ENCODE results near the gene ZNF652. TPM values are rescaled to one million over a fixed set of nuclear protein-coding genes. Genes with fewer than 3 reads are reported as not detected.

Gene ZNF652
- polyA plus RNA-seq, 4 donors: 8.6 to 27.3 (median 17.6) TPM

DNA sequence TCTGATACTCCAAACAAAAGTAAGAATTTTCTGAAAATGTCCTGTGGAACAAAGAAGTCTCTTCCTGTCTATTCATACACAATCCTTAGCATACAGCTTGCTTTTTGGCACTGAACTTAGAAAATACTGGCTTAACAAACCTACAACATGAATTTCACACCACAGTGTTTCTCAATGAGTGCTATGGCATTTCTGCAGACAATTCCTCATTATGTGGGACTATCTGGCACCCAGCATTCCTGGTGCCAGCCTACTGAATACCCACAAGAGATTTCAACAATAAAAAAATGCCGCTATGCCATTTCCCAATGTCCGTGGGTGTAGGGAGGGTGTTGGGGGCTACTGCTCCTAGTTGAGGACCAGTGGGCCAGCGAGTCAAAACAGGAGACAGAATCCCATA, 62.1 kb downstream of the ZNF652 start:
- WGBS, 3 donors: 93 to 98% (median 96%) methylated on average over 3 of the region's 3 CpGs
- no peak for FAIRE-seq
- no peak overlapping the region for H3K4me3 ChIP-seq (ENCODE audit: low read depth in 1 of 3, low read length in 3 of 3)
- DNase-seq: no peak
- no peaks in the 10 kb centered on the region for H3K27me3 ChIP-seq (ENCODE audit: control insufficient read depth in 3 of 3, insufficient read depth in 3 of 3, low read length in 3 of 3)
- no peaks in the 10 kb centered on the region for H3K9me3 ChIP-seq (ENCODE audit: control insufficient read depth in 2 of 2, insufficient read depth in 1 of 2, low read depth in 1 of 2, low read length in 1 of 2)
- peaks cover 2 to 27% (median 3%) of the 10 kb centered on the region in 3 donors for H3K36me3 ChIP-seq (ENCODE audit: control insufficient read depth in 3 of 3, insufficient read depth in 2 of 3, low read depth in 1 of 3, low read length in 3 of 3)
- H3K27ac ChIP-seq (ENCODE audit: low read depth in 1 of 3, low read length in 2 of 3): no peak overlapping the region
- H3K4me1 ChIP-seq (ENCODE audit: control insufficient read depth in 3 of 3, insufficient read depth in 2 of 3, low read depth in 1 of 3, low read length in 2 of 3): peaks cover 0 to 7% (median 0%) of the 10 kb centered on the region in 3 donors

DNA sequence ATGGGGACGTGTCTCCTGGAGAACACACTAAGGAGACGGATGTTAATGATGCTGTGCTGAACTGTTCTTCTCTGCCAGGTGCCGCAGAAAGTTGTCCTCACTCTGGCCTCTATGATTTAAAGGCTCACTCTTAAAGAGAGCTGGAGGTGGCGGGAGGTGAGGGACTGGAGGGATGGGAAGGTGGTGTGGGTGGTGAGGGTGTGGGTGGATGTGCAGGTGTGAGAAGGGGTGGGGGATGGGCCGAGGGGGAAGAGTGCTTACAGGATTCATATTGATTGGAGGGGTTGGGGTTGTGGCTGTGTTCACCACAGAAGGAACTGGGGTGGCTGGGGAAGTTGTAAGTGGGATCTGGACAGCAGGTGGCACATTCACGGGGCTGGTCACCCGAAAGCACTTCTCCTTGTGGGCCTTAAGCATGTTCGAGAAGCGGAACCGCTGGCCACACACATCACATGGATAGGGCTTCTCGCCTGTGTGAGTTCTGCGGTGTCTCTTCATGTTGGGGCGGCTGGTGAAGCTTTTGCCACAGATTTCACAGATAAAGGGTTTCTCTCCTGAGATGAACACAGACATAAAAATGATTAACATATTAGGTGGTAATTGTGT, 63.6 kb downstream of the ZNF652 start:
- H3K4me3 ChIP-seq (ENCODE audit: low read depth in 1 of 3, low read length in 3 of 3): no peak overlapping the region
- DNase-seq (no peak), FAIRE-seq (no peak)
- no peaks in the 10 kb centered on the region for H3K9me3 ChIP-seq (ENCODE audit: control insufficient read depth in 2 of 2, insufficient read depth in 1 of 2, low read depth in 1 of 2, low read length in 1 of 2)
- WGBS, 3 donors: 88 to 89% (median 89%) methylated on average over 13 of the region's 13 CpGs
- H3K36me3 ChIP-seq (ENCODE audit: control insufficient read depth in 3 of 3, insufficient read depth in 2 of 3, low read depth in 1 of 3, low read length in 3 of 3): peaks cover 2 to 27% (median 3%) of the 10 kb centered on the region in 3 donors
- H3K27ac ChIP-seq (ENCODE audit: low read depth in 1 of 3, low read length in 2 of 3): no peak overlapping the region
- peaks cover 0 to 7% (median 0%) of the 10 kb centered on the region in 3 donors for H3K4me1 ChIP-seq (ENCODE audit: control insufficient read depth in 3 of 3, insufficient read depth in 2 of 3, low read depth in 1 of 3, low read length in 2 of 3)
- H3K27me3 ChIP-seq (ENCODE audit: control insufficient read depth in 3 of 3, insufficient read depth in 3 of 3, low read length in 3 of 3): no peaks in the 10 kb centered on the region

DNA sequence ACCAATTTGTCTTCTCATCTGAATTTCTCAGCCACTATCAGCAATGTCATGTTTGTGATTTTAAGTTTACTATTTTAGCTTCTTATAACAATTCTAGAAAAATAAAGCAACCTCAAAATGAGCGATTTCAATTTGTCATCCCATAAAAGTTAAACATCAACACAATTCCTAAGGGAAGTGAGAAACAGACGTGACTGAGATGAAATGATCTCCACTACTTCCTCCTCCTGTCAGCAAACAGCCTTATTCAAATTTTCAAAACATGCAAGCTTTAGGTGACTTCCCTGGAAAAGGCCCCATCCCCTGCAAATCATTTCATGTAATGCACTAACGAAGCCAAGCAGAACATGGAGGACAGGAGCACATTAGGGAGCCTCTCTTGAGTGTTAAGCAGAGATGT, 64.9 kb downstream of the ZNF652 start:
- peak in 1 of 2 donors; percentile 33 for DNase-seq
- no peak overlapping the region for H3K27ac ChIP-seq (ENCODE audit: low read depth in 1 of 3, low read length in 2 of 3)
- no peak for FAIRE-seq

DNA sequence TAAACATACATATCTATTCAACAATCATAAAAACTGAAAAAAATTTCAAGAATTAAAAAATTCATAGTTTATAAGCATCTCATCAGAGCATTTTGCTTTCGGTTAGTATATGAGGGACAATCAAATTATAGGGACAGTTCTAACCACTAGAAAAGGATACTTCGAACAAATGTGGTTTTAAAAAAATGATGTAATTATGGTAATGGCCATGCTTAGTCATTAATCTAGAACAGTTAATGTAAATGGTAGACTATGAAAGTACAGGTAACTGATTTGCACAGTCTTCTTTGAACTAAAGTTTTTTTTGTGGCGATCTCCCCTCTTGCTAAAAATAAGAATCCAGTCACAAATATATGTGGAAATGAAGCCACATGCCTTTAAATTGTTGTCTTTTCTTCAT, 67.9 kb downstream of the ZNF652 start:
- Histone ChIP-seq H3K27ac (ENCODE audit: low read depth in 1 of 3, low read length in 2 of 3) (no peak overlapping the region), H3K4me1 (ENCODE audit: control insufficient read depth in 3 of 3, insufficient read depth in 2 of 3, low read depth in 1 of 3, low read length in 2 of 3) (peaks cover 0 to 7% (median 0%) of the 10 kb centered on the region in 3 donors), H3K4me3 (ENCODE audit: low read depth in 1 of 3, low read length in 3 of 3) (no peak overlapping the region), H3K27me3 (ENCODE audit: control insufficient read depth in 3 of 3, insufficient read depth in 3 of 3, low read length in 3 of 3) (no peaks in the 10 kb centered on the region), H3K9me3 (ENCODE audit: control insufficient read depth in 2 of 2, insufficient read depth in 1 of 2, low read depth in 1 of 2, low read length in 1 of 2) (no peaks in the 10 kb centered on the region), H3K36me3 (ENCODE audit: control insufficient read depth in 3 of 3, insufficient read depth in 2 of 3, low read depth in 1 of 3, low read length in 3 of 3) (peaks cover 2 to 18% (median 8%) of the 10 kb centered on the region in 3 donors)
- FAIRE-seq: no peak
- no peak for DNase-seq
- 69 to 85% (median 83%) methylated on average over 3 of the region's 3 CpGs for WGBS, 3 donors

More for the DNA sequence above, 64.9 kb downstream of the ZNF652 start:
- Histone ChIP-seq H3K36me3 (ENCODE audit: control insufficient read depth in 3 of 3, insufficient read depth in 2 of 3, low read depth in 1 of 3, low read length in 3 of 3) (peaks cover 2 to 18% (median 6%) of the 10 kb centered on the region in 3 donors), H3K27me3 (ENCODE audit: control insufficient read depth in 3 of 3, insufficient read depth in 3 of 3, low read length in 3 of 3) (no peaks in the 10 kb centered on the region), H3K4me3 (ENCODE audit: low read depth in 1 of 3, low read length in 3 of 3) (no peak overlapping the region), H3K9me3 (ENCODE audit: control insufficient read depth in 2 of 2, insufficient read depth in 1 of 2, low read depth in 1 of 2, low read length in 1 of 2) (no peaks in the 10 kb centered on the region), H3K4me1 (ENCODE audit: control insufficient read depth in 3 of 3, insufficient read depth in 2 of 3, low read depth in 1 of 3, low read length in 2 of 3) (peaks cover 0 to 7% (median 0%) of the 10 kb centered on the region in 3 donors)
- WGBS, 3 donors: 44 to 64% (median 53%) methylated on average over 3 of the region's 3 CpGs

DNA sequence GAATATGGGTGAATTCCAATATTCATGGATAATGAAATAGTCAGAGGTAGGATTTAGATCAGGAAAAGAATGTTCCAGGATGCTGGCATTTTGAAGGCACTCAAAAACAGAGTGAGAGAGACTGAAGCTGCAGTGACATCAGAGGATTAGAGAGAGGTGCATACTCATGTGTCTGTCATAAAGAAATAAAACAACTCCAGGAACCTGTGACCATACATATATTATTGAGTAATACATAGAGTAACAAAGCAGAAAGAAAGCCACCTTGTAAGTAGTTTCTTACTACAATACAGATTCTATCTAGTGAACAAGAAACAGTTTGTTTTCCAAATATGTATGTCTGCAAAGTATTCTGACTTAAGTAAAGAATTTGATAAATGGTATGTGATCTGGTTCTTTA, 69.1 kb downstream of the ZNF652 start:
- FAIRE-seq: no peak
- Histone ChIP-seq H3K27me3 (ENCODE audit: control insufficient read depth in 3 of 3, insufficient read depth in 3 of 3, low read length in 3 of 3) (no peaks in the 10 kb centered on the region), H3K27ac (ENCODE audit: low read depth in 1 of 3, low read length in 2 of 3) (no peak overlapping the region), H3K9me3 (ENCODE audit: control insufficient read depth in 2 of 2, insufficient read depth in 1 of 2, low read depth in 1 of 2, low read length in 1 of 2) (no peaks in the 10 kb centered on the region), H3K4me3 (ENCODE audit: low read depth in 1 of 3, low read length in 3 of 3) (no peak overlapping the region), H3K36me3 (ENCODE audit: control insufficient read depth in 3 of 3, insufficient read depth in 2 of 3, low read depth in 1 of 3, low read length in 3 of 3) (peaks cover 1 to 10% (median 8%) of the 10 kb centered on the region in 3 donors), H3K4me1 (ENCODE audit: control insufficient read depth in 3 of 3, insufficient read depth in 2 of 3, low read depth in 1 of 3, low read length in 2 of 3) (peaks cover 0 to 7% (median 0%) of the 10 kb centered on the region in 3 donors)
- peak in 1 of 2 donors; percentile 35 for DNase-seq

DNA sequence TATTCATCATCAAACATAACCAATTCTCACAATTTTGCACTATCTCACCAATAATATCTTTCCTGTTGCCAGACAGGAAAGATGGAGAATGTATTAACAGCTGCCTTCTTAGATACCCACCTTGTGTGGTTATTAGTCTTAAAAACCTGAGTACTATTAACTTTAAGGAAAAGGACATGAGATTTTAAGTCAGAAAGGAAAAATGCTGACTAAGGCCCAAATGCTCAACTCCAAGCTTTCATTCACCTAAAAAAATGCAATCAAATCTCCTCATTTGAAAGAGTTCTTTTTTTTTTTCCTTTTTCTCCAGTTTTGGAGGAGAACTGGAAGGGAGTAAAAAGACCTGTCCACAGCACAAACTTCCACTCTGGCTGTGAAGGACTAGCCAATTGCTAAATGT, 70.1 kb downstream of the ZNF652 start:
- Histone ChIP-seq H3K27me3 (ENCODE audit: control insufficient read depth in 3 of 3, insufficient read depth in 3 of 3, low read length in 3 of 3) (no peaks in the 10 kb centered on the region), H3K27ac (ENCODE audit: low read depth in 1 of 3, low read length in 2 of 3) (no peak overlapping the region)

DNA sequence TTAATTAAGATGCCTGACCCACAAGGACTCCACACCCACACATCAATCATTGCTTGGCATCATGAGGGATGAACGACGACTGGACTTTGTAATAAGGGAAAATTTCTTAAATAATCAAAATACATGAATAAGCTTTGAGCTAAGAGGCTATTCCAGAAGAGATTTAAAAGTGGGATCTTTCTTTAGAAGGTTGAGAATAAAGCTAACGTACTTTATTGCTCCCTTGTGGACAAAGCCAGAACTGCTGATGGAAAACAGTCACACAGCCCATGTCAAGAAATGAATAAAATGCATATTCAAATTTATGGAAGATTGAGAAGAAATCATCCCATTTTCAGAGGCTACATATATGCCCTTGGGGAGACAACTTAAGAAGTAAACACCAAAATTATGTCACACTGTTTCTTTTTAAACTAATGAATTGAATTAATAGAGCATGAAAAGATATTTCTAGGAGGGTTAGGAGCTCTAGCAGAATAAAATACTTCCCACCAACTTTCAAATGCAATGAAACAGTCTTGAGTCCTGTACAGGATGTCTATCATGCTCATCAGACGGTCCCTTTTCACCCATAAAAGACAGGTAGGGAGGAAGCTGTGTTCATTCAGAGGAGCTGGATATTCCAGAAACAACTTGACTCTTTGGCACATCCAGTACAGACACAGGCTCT, 71.2 kb downstream of the ZNF652 start:
- no peaks in the 10 kb centered on the region for H3K9me3 ChIP-seq (ENCODE audit: control insufficient read depth in 2 of 2, insufficient read depth in 1 of 2, low read depth in 1 of 2, low read length in 1 of 2)
- peaks cover 0 to 10% (median 5%) of the 10 kb centered on the region in 3 donors for H3K36me3 ChIP-seq (ENCODE audit: control insufficient read depth in 3 of 3, insufficient read depth in 2 of 3, low read depth in 1 of 3, low read length in 3 of 3)
- WGBS, 3 donors: 42 to 49% (median 45%) methylated on average over 4 of the region's 4 CpGs
- H3K27me3 ChIP-seq (ENCODE audit: control insufficient read depth in 3 of 3, insufficient read depth in 3 of 3, low read length in 3 of 3): no peaks in the 10 kb centered on the region
- no peak overlapping the region for H3K4me3 ChIP-seq (ENCODE audit: low read depth in 1 of 3, low read length in 3 of 3)
- H3K27ac ChIP-seq (ENCODE audit: low read depth in 1 of 3, low read length in 2 of 3): no peak overlapping the region
- no peaks in the 10 kb centered on the region for H3K4me1 ChIP-seq (ENCODE audit: control insufficient read depth in 3 of 3, insufficient read depth in 2 of 3, low read depth in 1 of 3, low read length in 2 of 3)
- FAIRE-seq (no peak), DNase-seq (peak; percentile 25 to 40)

More for the DNA sequence above, 70.1 kb downstream of the ZNF652 start:
- Histone ChIP-seq H3K36me3 (ENCODE audit: control insufficient read depth in 3 of 3, insufficient read depth in 2 of 3, low read depth in 1 of 3, low read length in 3 of 3) (peaks cover 0 to 10% (median 5%) of the 10 kb centered on the region in 3 donors), H3K9me3 (ENCODE audit: control insufficient read depth in 2 of 2, insufficient read depth in 1 of 2, low read depth in 1 of 2, low read length in 1 of 2) (no peaks in the 10 kb centered on the region), H3K4me3 (ENCODE audit: low read depth in 1 of 3, low read length in 3 of 3) (no peak overlapping the region), H3K4me1 (ENCODE audit: control insufficient read depth in 3 of 3, insufficient read depth in 2 of 3, low read depth in 1 of 3, low read length in 2 of 3) (peaks cover 0 to 7% (median 0%) of the 10 kb centered on the region in 3 donors)
- FAIRE-seq (no peak), DNase-seq (no peak)

DNA sequence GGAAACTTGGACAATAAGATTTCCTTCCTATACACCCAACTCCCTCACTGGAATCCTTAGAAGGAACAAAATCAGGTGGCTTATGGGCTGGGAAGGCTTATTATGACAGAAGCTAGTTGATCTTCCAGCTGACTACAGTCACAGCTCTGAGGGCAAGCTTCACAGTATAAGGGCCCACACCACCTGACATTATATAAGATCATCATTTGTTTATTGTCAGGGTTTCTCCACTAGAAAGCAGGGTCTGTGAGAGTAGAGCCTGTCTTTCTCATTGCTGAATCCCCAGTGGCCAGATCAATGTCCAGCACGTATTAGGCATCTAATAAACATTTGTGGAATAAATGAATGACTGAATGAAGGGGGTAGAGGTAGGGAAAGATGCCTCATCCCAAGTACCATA, 73.7 kb downstream of the ZNF652 start:
- no peaks in the 10 kb centered on the region for H3K27me3 ChIP-seq (ENCODE audit: control insufficient read depth in 3 of 3, insufficient read depth in 3 of 3, low read length in 3 of 3)
- WGBS, 3 donors: 78 to 92% (median 90%) methylated on average over 1 of the region's 1 CpG
- peaks cover 0 to 8% (median 5%) of the 10 kb centered on the region in 3 donors for H3K36me3 ChIP-seq (ENCODE audit: control insufficient read depth in 3 of 3, insufficient read depth in 2 of 3, low read depth in 1 of 3, low read length in 3 of 3)
- H3K27ac ChIP-seq (ENCODE audit: low read depth in 1 of 3, low read length in 2 of 3): no peak overlapping the region
- FAIRE-seq (no peak), DNase-seq (no peak)
- no peaks in the 10 kb centered on the region for H3K4me1 ChIP-seq (ENCODE audit: control insufficient read depth in 3 of 3, insufficient read depth in 2 of 3, low read depth in 1 of 3, low read length in 2 of 3)
- no peaks in the 10 kb centered on the region for H3K9me3 ChIP-seq (ENCODE audit: control insufficient read depth in 2 of 2, insufficient read depth in 1 of 2, low read depth in 1 of 2, low read length in 1 of 2)
- H3K4me3 ChIP-seq (ENCODE audit: low read depth in 1 of 3, low read length in 3 of 3): no peak overlapping the region

All from small intestine (tissue), 7 donors.